ENCODE data around the gene TEAD1.

- TF ChIP-seq BHLHE40 (IDR thresholded peaks at IDR 0.05; ENCODE audit: low read depth, low read length) (no peak), SREBF2 (IDR thresholded peaks at IDR 0.05) (no peak), RFX5 (IDR thresholded peaks at IDR 0.05) (no peak), CTCF (IDR thresholded peaks at IDR 0.05) (no peak), POLR2AphosphoS2 (conservative IDR thresholded peaks at IDR 0.05; ENCODE audit: low read length) (no peak), MYC (IDR thresholded peaks at IDR 0.05; ENCODE audit: borderline replicate concordance, low read length) (no peak), CHD4 (IDR thresholded peaks at IDR 0.05; ENCODE audit: borderline replicate concordance) (no peak), POLR2A (IDR thresholded peaks at IDR 0.05; ENCODE audit: low read length) (no peak), ZFP36 (IDR thresholded peaks at IDR 0.05; ENCODE audit: borderline replicate concordance, partially characterized antibody) (no peak), KDM1A (IDR thresholded peaks at IDR 0.05; ENCODE audit: low read depth) (no peak), MAX (IDR thresholded peaks at IDR 0.05) (no peak), RCOR1 (IDR thresholded peaks at IDR 0.05; ENCODE audit: low read depth, low read length) (no peak)
- TF ChIP-seq, protein P1, sequence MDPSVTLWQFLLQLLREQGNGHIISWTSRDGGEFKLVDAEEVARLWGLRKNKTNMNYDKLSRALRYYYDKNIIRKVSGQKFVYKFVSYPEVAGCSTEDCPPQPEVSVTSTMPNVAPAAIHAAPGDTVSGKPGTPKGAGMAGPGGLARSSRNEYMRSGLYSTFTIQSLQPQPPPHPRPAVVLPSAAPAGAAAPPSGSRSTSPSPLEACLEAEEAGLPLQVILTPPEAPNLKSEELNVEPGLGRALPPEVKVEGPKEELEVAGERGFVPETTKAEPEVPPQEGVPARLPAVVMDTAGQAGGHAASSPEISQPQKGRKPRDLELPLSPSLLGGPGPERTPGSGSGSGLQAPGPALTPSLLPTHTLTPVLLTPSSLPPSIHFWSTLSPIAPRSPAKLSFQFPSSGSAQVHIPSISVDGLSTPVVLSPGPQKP (IDR thresholded peaks at IDR 0.05; ENCODE audit: low read depth, low read length) = no peak
- TF ChIP-seq, protein P2, sequence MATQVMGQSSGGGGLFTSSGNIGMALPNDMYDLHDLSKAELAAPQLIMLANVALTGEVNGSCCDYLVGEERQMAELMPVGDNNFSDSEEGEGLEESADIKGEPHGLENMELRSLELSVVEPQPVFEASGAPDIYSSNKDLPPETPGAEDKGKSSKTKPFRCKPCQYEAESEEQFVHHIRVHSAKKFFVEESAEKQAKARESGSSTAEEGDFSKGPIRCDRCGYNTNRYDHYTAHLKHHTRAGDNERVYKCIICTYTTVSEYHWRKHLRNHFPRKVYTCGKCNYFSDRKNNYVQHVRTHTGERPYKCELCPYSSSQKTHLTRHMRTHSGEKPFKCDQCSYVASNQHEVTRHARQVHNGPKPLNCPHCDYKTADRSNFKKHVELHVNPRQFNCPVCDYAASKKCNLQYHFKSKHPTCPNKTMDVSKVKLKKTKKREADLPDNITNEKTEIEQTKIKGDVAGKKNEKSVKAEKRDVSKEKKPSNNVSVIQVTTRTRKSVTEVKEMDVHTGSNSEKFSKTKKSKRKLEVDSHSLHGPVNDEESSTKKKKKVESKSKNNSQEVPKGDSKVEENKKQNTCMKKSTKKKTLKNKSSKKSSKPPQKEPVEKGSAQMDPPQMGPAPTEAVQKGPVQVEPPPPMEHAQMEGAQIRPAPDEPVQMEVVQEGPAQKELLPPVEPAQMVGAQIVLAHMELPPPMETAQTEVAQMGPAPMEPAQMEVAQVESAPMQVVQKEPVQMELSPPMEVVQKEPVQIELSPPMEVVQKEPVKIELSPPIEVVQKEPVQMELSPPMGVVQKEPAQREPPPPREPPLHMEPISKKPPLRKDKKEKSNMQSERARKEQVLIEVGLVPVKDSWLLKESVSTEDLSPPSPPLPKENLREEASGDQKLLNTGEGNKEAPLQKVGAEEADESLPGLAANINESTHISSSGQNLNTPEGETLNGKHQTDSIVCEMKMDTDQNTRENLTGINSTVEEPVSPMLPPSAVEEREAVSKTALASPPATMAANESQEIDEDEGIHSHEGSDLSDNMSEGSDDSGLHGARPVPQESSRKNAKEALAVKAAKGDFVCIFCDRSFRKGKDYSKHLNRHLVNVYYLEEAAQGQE (IDR thresholded peaks at IDR 0.05) = no peak
These were observed 90.1 kb downstream of the TEAD1 start for GRCh38 chr11:12764187-12764914.

All from A549 (cell line).